Liver (tissue), 9 donors: ENCODE data around the gene CRADD. TPM values are rescaled to one million over a fixed set of nuclear protein-coding genes. Genes with fewer than 3 reads are reported as not detected.
A peak's percentile ranks its signal among the peaks of the same experiment; 100 is the strongest.

ENCODE experiments used
- DNase-seq: peaks from one replicate; pipeline ENCODE4 v3.0.0-alpha.2; 2017; ENCODE audit warnings: low spot score
- H3K27ac ChIP-seq, 2 donors: one replicate each; pipeline ENCODE4 v1.7.0; 2013; ENCODE audit warnings: inconsistent platforms in 2 of 2, low read length in 2 of 2, control low read depth in 1 of 2, low read depth in 1 of 2, mild to moderate bottlenecking in 1 of 2
- H3K27me3 ChIP-seq, 4 donors: one replicate each; pipeline versions ENCODE4 v1.6.1 to v1.7.0; 2013; ENCODE audit warnings: low read length in 3 of 4, inconsistent platforms in 1 of 4, mild to moderate bottlenecking in 1 of 4, moderate library complexity in 1 of 4; ENCODE audit not compliant: control insufficient read depth in 4 of 4, insufficient read depth in 4 of 4
- H3K36me3 ChIP-seq, 4 donors: one replicate each; pipeline versions ENCODE4 v1.6.1 to v1.7.0; 2013; ENCODE audit warnings: low read length in 3 of 4, mild to moderate bottlenecking in 3 of 4, low read depth in 1 of 4, moderate library complexity in 1 of 4; ENCODE audit not compliant: control insufficient read depth in 4 of 4, insufficient read depth in 3 of 4
- H3K4me1 ChIP-seq, 4 donors: one replicate each; pipeline versions ENCODE4 v1.6.1 to v1.7.0; 2013; ENCODE audit warnings: low read length in 3 of 4, mild to moderate bottlenecking in 3 of 4, moderate library complexity in 1 of 4; ENCODE audit not compliant: control insufficient read depth in 4 of 4, insufficient read depth in 4 of 4
- H3K4me3 ChIP-seq, 3 donors: one replicate each; pipeline versions ENCODE4 v1.6.1 to v1.7.0; 2013; ENCODE audit warnings: low read length in 3 of 3, control low read depth in 1 of 3, low read depth in 1 of 3, mild to moderate bottlenecking in 1 of 3
- H3K9ac ChIP-seq, 2 donors: one replicate each; pipeline ENCODE4 v1.7.0; 2013; ENCODE audit warnings: low read length in 2 of 2, mild to moderate bottlenecking in 2 of 2, moderate library complexity in 2 of 2, control low read depth in 1 of 2, low read depth in 1 of 2
- H3K9me3 ChIP-seq, 4 donors: one replicate each; pipeline versions ENCODE4 v1.6.1 to v1.7.0; 2013; ENCODE audit warnings: low read length in 3 of 4; ENCODE audit not compliant: control insufficient read depth in 4 of 4
- ATF3 ChIP-seq: IDR thresholded peaks from 2 replicates; pipeline ENCODE4 v1.6.1; 2016; ENCODE audit warnings: antibody characterized with exemption
- CTCF ChIP-seq: fragments of 150-350 bp; IDR thresholded peaks from 2 replicates; pipeline ENCODE4 v1.5.1; 2017; ENCODE audit warnings: improper control_type of control experiment, low read depth, low read length; ENCODE audit not compliant: missing input control
- EGR1 ChIP-seq, 2 donors: IDR thresholded peaks; 2 replicates each; pipeline ENCODE4 v1.6.1; 2016 to 2018; ENCODE audit warnings: antibody characterized with exemption in 2 of 2, low read depth in 2 of 2
- GABPA ChIP-seq, 2 donors: IDR thresholded peaks in 1 of 2; conservative IDR thresholded peaks in 1 of 2; 2 replicates each; pipeline ENCODE4 v1.6.1; 2016; ENCODE audit warnings: antibody characterized with exemption in 2 of 2, mild to moderate bottlenecking in 1 of 2, moderate library complexity in 1 of 2
- NR2F2 ChIP-seq: IDR thresholded peaks from 2 replicates; pipeline ENCODE4 v1.6.1; 2016; ENCODE audit warnings: antibody characterized with exemption
- RAD21 ChIP-seq, 2 donors: IDR thresholded peaks; 2 replicates each; pipeline ENCODE4 v1.6.1; 2016; ENCODE audit warnings: antibody characterized with exemption in 2 of 2, mild to moderate bottlenecking in 2 of 2
- RXRA ChIP-seq, 2 donors: IDR thresholded peaks; 2 replicates each; pipeline ENCODE4 v1.6.1; 2017 to 2018; ENCODE audit warnings: antibody characterized with exemption in 2 of 2, mild to moderate bottlenecking in 1 of 2
- TAF1 ChIP-seq: conservative IDR thresholded peaks from 2 replicates; pipeline ENCODE4 v1.6.1; 2016; ENCODE audit warnings: antibody characterized with exemption, mild to moderate bottlenecking
- WGBS: extraction: QIAGEN DNeasy Blood & Tissue Kit; methylation state at CpG from one replicate; pipeline ENCODE4 v1.1.7; 2013; 5-methylcytosine and 5-hydroxymethylcytosine counted together
- polyA plus RNA-seq, 2 donors: library from polyadenylated mRNA; stranded (reverse) in 1 of 2; unstranded in 1 of 2; fragments of 200-250 nt in 1 of 2; fragments of >200 nt in 1 of 2; fragmentation: Nextera tagmentation in 1 of 2; extraction: Ambion mirVana in 1 of 2; gene quantifications; one replicate each; pipeline versions ENCODE4 v1.2.1 to v1.2.3, GENCODE V29; 2013 to 2015
- total RNA-seq, 2 donors: library from RNA; depleted of rRNA; stranded (reverse); fragments of >200 nt; gene quantifications; one replicate each; pipeline ENCODE4 v1.2.3, GENCODE V29; 2014
- TF ChIP-seq, protein P1 (sequence below): IDR thresholded peaks from 2 replicates; pipeline ENCODE4 v1.6.1; 2016; ENCODE audit warnings: antibody characterized with exemption
- donor health status: healthy.
- donor health status: healthy.
- donor health status: healthy.
- donor health status: healthy.
- donor health status: healthy.

Gene CRADD
- total and polyA plus RNA-seq, 4 donors, result 19.4 to 48.9 (median 29.6) TPM

GRCh38 chr12:93818488-93819049 is 141.4 kb downstream of the CRADD start:
- H3K9me3 ChIP-seq, result no peaks in the 10 kb centered on the region
- 78% methylated on average over 9 of the region's 9 CpGs for WGBS
- no peaks in the 10 kb centered on the region for H3K36me3 ChIP-seq
- H3K27me3 ChIP-seq, result no peaks in the 10 kb centered on the region
- peak overlapping the region; percentile 37 to 38 for H3K27ac ChIP-seq
- DNase-seq, result no peak
- H3K9ac ChIP-seq, result no peak overlapping the region
- H3K4me1 ChIP-seq, result peaks cover 6 to 16% (median 13%) of the 10 kb centered on the region in 4 donors
- H3K4me3 ChIP-seq, result no peak overlapping the region
- TF ChIP-seq NR2F2 (peak; percentile 54), TAF1 (no peak)

DNA sequence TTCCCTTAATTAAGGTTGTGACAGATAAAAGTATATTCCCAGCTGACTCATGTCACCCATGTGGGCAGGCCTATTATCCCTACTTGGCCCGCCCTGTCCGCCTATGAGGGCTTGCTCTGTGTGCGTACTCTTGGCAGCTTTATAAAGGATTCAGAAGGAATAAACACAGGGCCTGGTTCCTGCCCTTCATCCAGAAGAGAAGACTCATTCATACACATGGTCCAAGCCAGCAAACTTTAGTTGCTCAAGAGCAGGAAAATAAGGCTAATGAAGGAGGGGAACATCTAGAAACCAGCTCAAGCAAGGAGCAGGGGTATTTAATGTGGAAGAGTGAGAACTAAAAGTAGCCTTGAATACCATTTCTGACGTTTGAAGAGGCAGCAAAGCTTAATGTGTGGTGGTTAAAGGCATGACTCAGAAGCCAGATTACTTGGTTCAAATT is 141.9 kb downstream of the CRADD start:
- Histone ChIP-seq H3K9ac (no peak overlapping the region), H3K27me3 (no peaks in the 10 kb centered on the region), H3K9me3 (no peaks in the 10 kb centered on the region), H3K36me3 (no peaks in the 10 kb centered on the region), H3K4me1 (peaks cover 3 to 15% (median 11%) of the 10 kb centered on the region in 4 donors), H3K27ac (peak overlapping the region in 1 of 2 donors; percentile 38), H3K4me3 (no peak overlapping the region)
- WGBS, result 76% methylated on average over 4 of the region's 4 CpGs
- TF ChIP-seq ATF3 (no peak), TAF1 (no peak), RAD21 (IDR thresholded peaks at IDR 0.05) (peak in 1 of 2 donors; percentile 30), NR2F2 (peak; percentile 49), RXRA (IDR thresholded peaks at IDR 0.05) (peak in 1 of 2 donors; percentile 7)
- TF ChIP-seq, protein P1, sequence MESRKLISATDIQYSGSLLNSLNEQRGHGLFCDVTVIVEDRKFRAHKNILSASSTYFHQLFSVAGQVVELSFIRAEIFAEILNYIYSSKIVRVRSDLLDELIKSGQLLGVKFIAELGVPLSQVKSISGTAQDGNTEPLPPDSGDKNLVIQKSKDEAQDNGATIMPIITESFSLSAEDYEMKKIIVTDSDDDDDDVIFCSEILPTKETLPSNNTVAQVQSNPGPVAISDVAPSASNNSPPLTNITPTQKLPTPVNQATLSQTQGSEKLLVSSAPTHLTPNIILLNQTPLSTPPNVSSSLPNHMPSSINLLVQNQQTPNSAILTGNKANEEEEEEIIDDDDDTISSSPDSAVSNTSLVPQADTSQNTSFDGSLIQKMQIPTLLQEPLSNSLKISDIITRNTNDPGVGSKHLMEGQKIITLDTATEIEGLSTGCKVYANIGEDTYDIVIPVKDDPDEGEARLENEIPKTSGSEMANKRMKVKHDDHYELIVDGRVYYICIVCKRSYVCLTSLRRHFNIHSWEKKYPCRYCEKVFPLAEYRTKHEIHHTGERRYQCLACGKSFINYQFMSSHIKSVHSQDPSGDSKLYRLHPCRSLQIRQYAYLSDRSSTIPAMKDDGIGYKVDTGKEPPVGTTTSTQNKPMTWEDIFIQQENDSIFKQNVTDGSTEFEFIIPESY, result no peak
- DNase-seq, result no peak

GRCh38 chr12:93823616-93824391 is 146.6 kb downstream of the CRADD start:
- 77% methylated on average over 8 of the region's 8 CpGs for WGBS
- no peak overlapping the region for H3K9ac ChIP-seq

More at GRCh38 chr12:93823616-93824391, 146.6 kb downstream of the CRADD start:
- TF ChIP-seq NR2F2, result no peak
- TF ChIP-seq GABPA (IDR thresholded peaks at IDR 0.05 in 1 of 2, conservative IDR thresholded peaks at IDR 0.05 in 1 of 2), result no peak
- TF ChIP-seq CTCF, result no peak
- TF ChIP-seq EGR1 (IDR thresholded peaks at IDR 0.05; ENCODE audit: low read depth in 2 of 2), result no peak
- TF ChIP-seq, protein P1, result no peak
- Histone ChIP-seq H3K27me3 (no peaks in the 10 kb centered on the region), H3K4me1 (peaks cover 0 to 11% (median 6%) of the 10 kb centered on the region in 4 donors), H3K27ac (no peak overlapping the region), H3K9me3 (no peaks in the 10 kb centered on the region), H3K36me3 (no peaks in the 10 kb centered on the region), H3K4me3 (no peak overlapping the region)
- DNase-seq, result no peak
